ENCODE results near the gene FAM163B.

FAM163B gene

GRCh38 chr9:133615606-133616188 is 6.5 kb upstream of the FAM163B start:
- Histone ChIP-seq H3K4me1 (ENCODE audit: control insufficient read depth, low read length) (peaks cover 8% of the 10 kb centered on the region), H3K36me3 (ENCODE audit: control insufficient read depth, low read length) (no peaks in the 10 kb centered on the region), H3K27ac (ENCODE audit: low read depth, low read length) (no peak overlapping the region), H3K79me2 (ENCODE audit: control insufficient read depth, low read length) (no peaks in the 10 kb centered on the region), H3F3A (ENCODE audit: control insufficient read depth, insufficient read depth) (no peaks in the 10 kb centered on the region), H3K27me3 (ENCODE audit: control insufficient read depth, low read length) (peaks cover 32% of the 10 kb centered on the region), H3K9me2 (replicated peaks; ENCODE audit: control insufficient read depth, low read length) (no peaks in the 10 kb centered on the region), H3K9me3 (ENCODE audit: control insufficient read depth, insufficient read depth, low read length) (no peaks in the 10 kb centered on the region), H3K4me3 (ENCODE audit: low read length) (no peak overlapping the region), H3K4me2 (ENCODE audit: low read length) (no peak overlapping the region), H4K20me1 (ENCODE audit: control insufficient read depth, insufficient read depth, low read depth, low read length) (no peaks in the 10 kb centered on the region)
- TF ChIP-seq EZH2phosphoT487 (IDR thresholded peaks at IDR 0.05; ENCODE audit: borderline replicate concordance, low read length) (no peak), CTCF (IDR thresholded peaks at IDR 0.05; ENCODE audit: low read depth, low read length, poor library complexity, severe bottlenecking) (no peak)

GRCh38 chr9:133615186-133615585 is 6.0 kb upstream of the FAM163B start:
- peaks cover 7% of the 10 kb centered on the region for H3K4me1 ChIP-seq (ENCODE audit: control insufficient read depth, low read length)
- no peak for TF ChIP-seq CTCF (IDR thresholded peaks at IDR 0.05; ENCODE audit: low read depth, low read length, poor library complexity, severe bottlenecking)
- no peak for TF ChIP-seq EZH2phosphoT487 (IDR thresholded peaks at IDR 0.05; ENCODE audit: borderline replicate concordance, low read length)
- H3K27me3 ChIP-seq (ENCODE audit: control insufficient read depth, low read length), result peaks cover 36% of the 10 kb centered on the region
- no peak overlapping the region for H3K4me3 ChIP-seq (ENCODE audit: low read length)
- H3K9me2 ChIP-seq (replicated peaks; ENCODE audit: control insufficient read depth, low read length), result no peaks in the 10 kb centered on the region
- no peaks in the 10 kb centered on the region for H3K36me3 ChIP-seq (ENCODE audit: control insufficient read depth, low read length)
- no peaks in the 10 kb centered on the region for H3K9me3 ChIP-seq (ENCODE audit: control insufficient read depth, insufficient read depth, low read length)
- no peak overlapping the region for H3K4me2 ChIP-seq (ENCODE audit: low read length)
- no peak overlapping the region for H3K27ac ChIP-seq (ENCODE audit: low read depth, low read length)
- no peaks in the 10 kb centered on the region for H3K79me2 ChIP-seq (ENCODE audit: control insufficient read depth, low read length)
- no peaks in the 10 kb centered on the region for H4K20me1 ChIP-seq (ENCODE audit: control insufficient read depth, insufficient read depth, low read depth, low read length)
- H3F3A ChIP-seq (ENCODE audit: control insufficient read depth, insufficient read depth), result no peaks in the 10 kb centered on the region

- TF ChIP-seq CTCF (IDR thresholded peaks at IDR 0.05; ENCODE audit: low read depth, low read length, poor library complexity, severe bottlenecking) (no peak), EZH2phosphoT487 (IDR thresholded peaks at IDR 0.05; ENCODE audit: borderline replicate concordance, low read length) (no peak)
Measured at GRCh38 chr9:133614678-133615077, 5.5 kb upstream of the FAM163B start.

More at GRCh38 chr9:133614678-133615077, 5.5 kb upstream of the FAM163B start:
- Histone ChIP-seq H3K4me1 (ENCODE audit: control insufficient read depth, low read length) (peaks cover 2% of the 10 kb centered on the region), H3K27me3 (ENCODE audit: control insufficient read depth, low read length) (peaks cover 36% of the 10 kb centered on the region), H3F3A (ENCODE audit: control insufficient read depth, insufficient read depth) (no peaks in the 10 kb centered on the region), H3K9me2 (replicated peaks; ENCODE audit: control insufficient read depth, low read length) (no peaks in the 10 kb centered on the region), H3K36me3 (ENCODE audit: control insufficient read depth, low read length) (no peaks in the 10 kb centered on the region), H3K9me3 (ENCODE audit: control insufficient read depth, insufficient read depth, low read length) (no peaks in the 10 kb centered on the region), H3K79me2 (ENCODE audit: control insufficient read depth, low read length) (no peaks in the 10 kb centered on the region), H3K4me3 (ENCODE audit: low read length) (no peak overlapping the region), H4K20me1 (ENCODE audit: control insufficient read depth, insufficient read depth, low read depth, low read length) (no peaks in the 10 kb centered on the region), H3K4me2 (ENCODE audit: low read length) (no peak overlapping the region), H3K27ac (ENCODE audit: low read depth, low read length) (no peak overlapping the region)

Measured in DOHH2 (cell line).